ENCODE data around the gene NME8.
"Not testable (repeated sequence)": the region's sequence is repeated elsewhere in the genome, so short reads cannot be mapped to it uniquely, and the experiment has no call there.

The NME8 gene

GRCh38 chr7:37848297-37848696 lies at the start of gene NME8:
NME8 (plus strand) TSS chr7:37848597; CDS start chr7:37850267, 1,670 bp downstream.
- DNase-seq = no peak

- DNase-seq = no peak
These were observed 42.2 kb upstream of the NME8 start for GRCh38 chr7:37806152-37806551.

DNA sequence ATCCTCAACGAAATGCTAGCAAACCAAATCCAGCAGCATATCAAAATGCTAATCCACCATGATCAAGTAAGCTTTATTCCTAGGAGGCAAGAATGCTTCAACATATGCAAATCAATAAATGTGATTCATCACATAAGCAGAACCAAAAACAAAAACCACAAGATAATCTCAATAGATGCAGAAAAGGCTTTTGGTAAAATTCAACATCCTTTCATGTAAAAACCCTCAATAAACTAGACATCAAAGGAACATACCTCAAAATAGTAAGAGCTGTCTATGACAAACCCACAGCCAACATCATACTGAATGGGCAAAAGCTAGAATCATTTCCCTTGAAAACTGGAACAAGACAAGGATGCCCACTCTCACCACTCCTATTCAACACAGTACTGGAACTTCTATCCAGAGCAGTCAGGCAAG lies 36.2 kb upstream of the NME8 start:
- not testable (repeated sequence) for DNase-seq

GRCh38 chr7:37815671-37816371 lies 32.6 kb upstream of the NME8 start:
- no peak for DNase-seq

GRCh38 chr7:37816922-37817590 lies 31.3 kb upstream of the NME8 start:
- no peak for DNase-seq

GRCh38 chr7:37817591-37817960 lies 30.8 kb upstream of the NME8 start:
- DNase-seq = no peak

DNA sequence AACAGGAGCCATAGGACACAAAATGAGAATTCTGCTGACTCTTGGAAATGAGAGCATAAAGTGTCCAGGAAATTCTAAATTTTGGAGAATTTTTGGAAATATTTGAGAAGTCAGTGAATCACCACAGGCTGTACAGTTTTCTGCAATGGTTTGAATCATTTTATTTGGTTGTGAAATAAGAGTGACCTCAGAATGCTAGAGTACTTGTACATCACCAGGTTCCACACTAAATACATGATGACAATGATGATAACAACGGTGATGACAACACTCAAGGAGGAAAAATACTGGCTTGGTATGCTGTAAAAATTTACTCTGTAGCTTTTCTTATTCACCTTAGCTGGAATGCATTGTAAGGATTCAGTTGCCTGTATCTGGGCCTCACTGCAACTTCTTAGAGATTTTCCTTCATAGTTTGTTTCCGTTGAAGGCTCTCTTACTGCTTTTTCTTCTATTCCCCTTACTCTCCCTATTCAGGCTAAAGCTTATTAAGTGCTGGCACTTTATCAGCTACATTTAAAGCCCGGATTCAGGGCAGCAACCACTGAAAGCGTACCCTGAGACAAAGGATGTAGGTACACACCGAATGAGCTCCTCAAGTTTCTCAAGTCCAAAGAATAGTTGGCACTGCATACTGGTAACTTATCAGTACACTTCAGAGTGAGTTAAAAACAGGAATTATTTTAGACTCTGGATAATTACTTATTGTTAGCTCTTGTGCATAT lies 30.2 kb upstream of the NME8 start:
- DNase-seq = no peak

DNA sequence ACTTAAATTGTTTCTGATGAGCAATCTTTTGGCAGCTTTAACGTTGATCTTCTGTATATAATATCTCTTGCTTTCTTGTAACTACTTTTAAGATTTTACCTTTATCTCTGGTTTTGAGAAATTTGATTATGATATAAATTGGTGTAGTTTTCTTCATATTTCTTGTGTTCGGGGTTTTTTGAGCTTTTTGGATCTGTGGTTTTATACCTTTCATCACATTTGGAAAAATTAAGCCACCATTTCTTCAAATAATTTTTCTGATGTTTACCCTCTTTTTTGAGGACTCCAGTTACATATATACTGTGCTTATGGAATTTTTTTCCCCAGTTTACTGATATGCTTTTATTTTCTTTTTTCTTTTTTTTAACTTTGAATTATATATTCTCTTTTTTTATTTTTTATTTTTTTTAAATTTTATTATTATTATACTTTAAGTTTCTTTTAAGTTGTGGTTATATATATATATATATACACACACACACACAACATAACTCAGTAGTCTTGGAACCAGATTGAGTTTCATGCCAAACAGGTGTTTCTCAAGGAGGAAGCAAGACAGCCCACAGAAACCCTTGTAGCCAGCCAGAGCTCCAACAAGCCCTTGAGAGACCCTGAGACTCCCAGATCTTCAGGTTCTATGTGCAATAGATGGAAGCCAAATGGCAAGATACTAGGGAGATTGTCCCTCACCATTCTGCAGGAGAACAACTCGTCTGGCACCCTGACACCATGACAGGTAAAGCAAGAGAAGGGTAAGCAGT lies 27.5 kb upstream of the NME8 start:
- no peak for DNase-seq

- DNase-seq = no peak
These were observed 25.5 kb upstream of the NME8 start for GRCh38 chr7:37822946-37823345.

DNA sequence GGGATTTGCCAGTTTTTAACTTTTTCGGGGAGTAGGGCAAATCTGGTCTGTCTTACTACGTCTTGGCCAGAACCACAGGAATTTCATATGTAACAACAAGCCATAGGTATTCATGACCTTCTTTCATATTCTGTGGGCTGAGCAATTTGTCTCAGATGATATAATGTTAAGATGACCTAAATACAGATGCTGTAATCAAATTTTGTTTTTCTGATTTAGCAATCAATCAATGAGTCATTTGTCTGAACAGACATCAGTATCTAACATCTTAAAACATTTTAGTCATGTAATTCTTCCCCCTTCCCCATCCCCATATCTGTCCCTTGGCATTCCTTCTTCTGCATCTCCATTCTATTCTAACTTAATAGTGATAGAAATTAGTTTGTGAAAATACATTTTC lies 24.8 kb upstream of the NME8 start:
- no peak for DNase-seq

DNA sequence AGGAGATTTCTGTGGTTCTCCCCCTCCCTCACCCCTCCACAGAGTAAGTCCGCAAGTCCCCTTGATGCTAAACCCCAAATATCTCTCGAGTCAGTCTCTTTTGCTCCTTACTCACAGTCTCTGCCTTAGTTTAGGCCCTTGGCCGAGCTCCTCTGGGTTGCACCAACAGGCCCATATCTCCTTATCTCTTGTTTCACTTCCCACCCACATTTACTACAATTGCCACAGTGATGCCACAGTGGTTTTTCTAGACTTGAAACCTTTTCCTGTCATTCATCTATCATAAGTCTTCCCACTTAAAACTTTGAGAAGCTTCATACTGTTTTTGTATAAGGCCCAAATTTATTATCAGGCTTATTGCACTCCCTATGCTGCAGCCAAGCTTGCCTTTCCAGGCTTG lies 23.4 kb upstream of the NME8 start:
- DNase-seq = no peak

DNA sequence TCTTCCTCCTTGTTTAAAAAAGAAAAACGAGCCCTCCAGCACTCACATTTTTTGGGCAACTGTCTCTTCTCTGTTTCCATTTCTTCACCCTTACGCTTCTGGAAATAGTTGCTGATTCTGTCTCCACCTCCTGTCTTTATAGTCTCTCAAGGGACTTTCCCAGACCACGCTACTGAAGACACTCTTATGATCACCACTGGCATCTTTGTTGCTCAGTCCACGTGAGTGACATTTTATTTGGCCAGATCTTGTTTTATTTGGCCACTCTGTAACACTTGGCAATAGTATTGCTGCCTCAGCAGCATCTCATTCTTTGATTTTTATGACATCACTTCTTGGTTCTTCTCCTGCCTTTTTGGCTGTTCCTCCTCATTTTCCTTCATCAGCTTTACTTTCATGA lies 21.6 kb upstream of the NME8 start:
- no peak for DNase-seq

DNA sequence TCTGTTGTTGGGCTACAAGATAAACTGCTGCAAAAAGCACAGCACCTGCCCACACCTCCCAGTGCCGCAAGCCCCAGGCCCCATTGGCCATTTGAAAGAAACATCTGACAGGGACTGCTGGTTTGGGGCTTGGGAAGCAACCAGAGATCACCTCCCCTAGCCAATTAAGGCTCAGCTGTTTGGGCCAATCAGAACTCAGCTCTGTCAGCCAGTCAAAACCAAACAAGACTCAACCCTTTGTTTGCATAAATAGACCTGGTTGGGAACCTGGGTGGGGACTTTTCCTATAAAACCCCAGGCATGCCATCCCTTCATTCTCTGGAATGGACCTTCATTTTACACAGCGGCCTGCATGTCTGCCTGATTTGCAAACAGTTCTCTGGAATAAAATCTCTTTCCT lies 17.2 kb upstream of the NME8 start:
- no peak for DNase-seq

GRCh38 chr7:37832194-37832593 lies 16.2 kb upstream of the NME8 start:
- DNase-seq = peak; percentile 36

- peak; percentile 28 for DNase-seq
These were observed 15.1 kb upstream of the NME8 start for GRCh38 chr7:37833107-37833817.

DNA sequence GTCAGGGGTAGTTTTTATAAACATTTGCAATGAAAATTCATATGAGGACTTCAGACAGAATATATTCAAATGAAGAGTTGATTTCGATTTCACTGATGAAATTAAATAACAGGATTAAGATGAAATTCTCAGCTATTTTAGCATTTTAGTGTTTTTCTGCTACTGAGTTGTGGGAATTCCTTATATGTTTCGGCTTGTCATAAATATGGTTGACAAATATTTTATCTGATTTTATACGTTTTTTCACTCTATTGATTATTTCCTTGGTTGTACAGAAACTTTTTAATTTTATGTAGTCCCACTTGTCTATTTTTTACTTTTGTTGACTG lies 14.6 kb upstream of the NME8 start:
- no peak for DNase-seq

DNA sequence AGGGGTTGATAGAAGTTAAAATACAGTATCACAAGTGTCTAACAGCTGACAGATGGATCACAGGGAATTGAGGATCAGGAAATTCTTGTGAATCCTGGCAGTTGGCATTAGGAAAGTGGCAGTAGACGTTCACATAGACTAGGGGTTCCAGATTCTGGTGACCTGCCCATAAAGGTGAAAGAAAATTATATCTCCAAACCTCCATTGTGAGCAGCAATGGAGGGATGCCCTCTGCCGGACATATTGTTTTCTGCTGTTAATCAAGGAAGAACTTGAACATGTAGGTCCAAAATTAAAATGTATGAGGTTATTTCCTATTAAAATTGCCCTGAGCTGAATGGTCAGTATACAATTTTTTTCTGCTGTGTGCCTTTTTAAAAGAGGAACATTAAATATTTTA lies 5.1 kb downstream of the NME8 start:
- no peak for DNase-seq

- DNase-seq = no peak
These were observed 33.7 kb downstream of the NME8 start for GRCh38 chr7:37882086-37882485.

- DNase-seq = no peak
These were observed 45.0 kb downstream of the NME8 start for GRCh38 chr7:37893359-37893758.

- DNase-seq = no peak
These were observed 46.3 kb downstream of the NME8 start for GRCh38 chr7:37894671-37895070.

GRCh38 chr7:37899712-37900247 lies 51.4 kb downstream of the NME8 start:
- no peak for DNase-seq

- DNase-seq = peak; percentile 16
These were observed 52.9 kb downstream of the NME8 start for GRCh38 chr7:37901236-37901827.
